Common myeloid progenitor, CD34-positive (primary cell): ENCODE measurements around the gene ITM2B.

Source experiments
- CTCF ChIA-PET: fragments of 350-600 bp; sonication (Branson Sonifier 250); formaldehyde crosslinking; loops from one replicate; lab custom pipeline; 2021; ENCODE audit warnings: antibody characterized with exemption; lab: Charles Lee
- POLR2A ChIA-PET: fragments of 350-600 bp; sonication (Branson Sonifier 250); formaldehyde crosslinking; loops from one replicate; lab custom pipeline; 2021; ENCODE audit warnings: antibody characterized with exemption; lab: Charles Lee
- DNase-seq, 3 donors: peaks; one replicate each; pipeline versions ENCODE4 v3.0.0 to v3.0.0-alpha.2; 2013
- H3K27ac ChIP-seq, 2 experiments: 1 replicate in 1 of 2; 2 replicates in 1 of 2; pipeline ENCODE4 v1.7.0; 2013; ENCODE audit warnings: inconsistent platforms in 2 of 2, low read length in 2 of 2, mild to moderate bottlenecking in 2 of 2, low read depth in 1 of 2, moderate library complexity in 1 of 2; ENCODE audit not compliant: severe bottlenecking in 2 of 2, insufficient read depth in 1 of 2, poor library complexity in 1 of 2
- H3K27me3 ChIP-seq, 5 experiments: replicated peaks in 2 of 5; 1 replicate in 3 of 5; 2 replicates in 2 of 5; pipeline versions ENCODE4 v1.6.1 to v1.7.0; 2013; ENCODE audit warnings: low read length in 4 of 5, mild to moderate bottlenecking in 2 of 5, moderate library complexity in 2 of 5, inconsistent platforms in 1 of 5; ENCODE audit not compliant: insufficient read depth in 5 of 5, control insufficient read depth in 4 of 5
- H3K36me3 ChIP-seq, 4 experiments: 1 replicate in 2 of 4; 2 replicates in 2 of 4; pipeline versions ENCODE4 v1.6.1 to v1.7.0; 2013; ENCODE audit warnings: low read length in 3 of 4, control low read depth in 1 of 4, mild to moderate bottlenecking in 1 of 4; ENCODE audit not compliant: control insufficient read depth in 4 of 4, insufficient read depth in 4 of 4
- H3K4me1 ChIP-seq, 4 experiments: 1 replicate in 3 of 4; 2 replicates in 1 of 4; pipeline versions ENCODE4 v1.6.1 to v1.7.1; 2013; ENCODE audit warnings: low read length in 3 of 4, mild to moderate bottlenecking in 3 of 4, control low read depth in 1 of 4, inconsistent platforms in 1 of 4, moderate library complexity in 1 of 4; ENCODE audit not compliant: control insufficient read depth in 4 of 4, insufficient read depth in 4 of 4; ENCODE audit errors: control extremely low read depth in 1 of 4
- H3K4me3 ChIP-seq, 7 experiments: 1 replicate in 4 of 7; 2 replicates in 3 of 7; pipeline versions ENCODE4 v1.5.1 to v1.7.0; 2013; ENCODE audit warnings: mild to moderate bottlenecking in 7 of 7, low read length in 6 of 7, moderate library complexity in 6 of 7, inconsistent platforms in 2 of 7, low read depth in 2 of 7, control low read depth in 1 of 7; ENCODE audit not compliant: insufficient read depth in 4 of 7, control insufficient read depth in 1 of 7; ENCODE audit errors: extremely low read depth in 1 of 7
- H3K9me3 ChIP-seq, 5 experiments: 1 replicate in 4 of 5; 2 replicates in 1 of 5; pipeline versions ENCODE4 v1.6.1 to v1.7.1; 2013; ENCODE audit warnings: low read length in 4 of 5, mild to moderate bottlenecking in 2 of 5, inconsistent platforms in 1 of 5, low read depth in 1 of 5, moderate library complexity in 1 of 5; ENCODE audit not compliant: control insufficient read depth in 4 of 5, insufficient read depth in 2 of 5; ENCODE audit errors: control extremely low read depth in 1 of 5
- WGBS: methylation state at CpG from one replicate; pipeline ENCODE4 v1.1.5; 2013; ENCODE audit not compliant: insufficient coverage; 5-methylcytosine and 5-hydroxymethylcytosine counted together

Gene ITM2B

GRCh38 chr13:48253849-48254248 is 20.8 kb downstream of the ITM2B start:
- Histone ChIP-seq H3K27ac (no peak overlapping the region), H3K36me3 (peaks cover 15 to 49% (median 38%) of the 10 kb centered on the region in 4 experiments), H3K27me3 (no peaks in the 10 kb centered on the region), H3K4me1 (no peaks in the 10 kb centered on the region), H3K4me3 (no peak overlapping the region), H3K9me3 (no peaks in the 10 kb centered on the region)
- ChIA-PET POLR2A (no interaction called here), CTCF (interaction anchor here (1.0 kb wide), 1 partner anchor 136 kb away, joined by 3 read pairs; no protein-coding TSS in a partner anchor)
- no CpG with 5 or more reads among the region's 2 CpGs for WGBS
- no peak for DNase-seq

- no peak for DNase-seq
- CTCF ChIA-PET, result interaction anchor here (1.2 kb wide), 1 partner anchor 35 kb away, joined by 3 read pairs; no protein-coding TSS in a partner anchor
- WGBS, result 88% methylated on average over 12 of the region's 13 CpGs
- POLR2A ChIA-PET, result no interaction called here
- peaks cover 23 to 61% (median 42%) of the 10 kb centered on the region in 4 experiments for H3K36me3 ChIP-seq
- no peaks in the 10 kb centered on the region for H3K27me3 ChIP-seq
- no peak overlapping the region for H3K27ac ChIP-seq
- H3K4me1 ChIP-seq, result no peaks in the 10 kb centered on the region
- no peak overlapping the region for H3K4me3 ChIP-seq
- no peaks in the 10 kb centered on the region for H3K9me3 ChIP-seq
Measured at GRCh38 chr13:48255090-48255489, 22.1 kb downstream of the ITM2B start.

GRCh38 chr13:48255954-48256353 is 22.9 kb downstream of the ITM2B start:
- Histone ChIP-seq H3K27ac (no peak overlapping the region), H3K36me3 (peaks cover 23 to 68% (median 46%) of the 10 kb centered on the region in 4 experiments)
- CTCF ChIA-PET, result interaction anchor here (1.1 to 1.2 kb wide), 2 partner anchors 28 to 34 kb away, joined by 3 read pairs; no protein-coding TSS in a partner anchor

GRCh38 chr13:48258002-48258401 is 25.0 kb downstream of the ITM2B start:
- no peaks in the 10 kb centered on the region for H3K9me3 ChIP-seq
- CTCF ChIA-PET, result no interaction called here
- no peaks in the 10 kb centered on the region for H3K4me1 ChIP-seq
- peaks cover 27 to 86% (median 57%) of the 10 kb centered on the region in 4 experiments for H3K36me3 ChIP-seq
- H3K4me3 ChIP-seq, result no peak overlapping the region
- H3K27me3 ChIP-seq, result no peaks in the 10 kb centered on the region
- POLR2A ChIA-PET, result no interaction called here
- no peak for DNase-seq
- no peak overlapping the region for H3K27ac ChIP-seq

More at GRCh38 chr13:48255954-48256353, 22.9 kb downstream of the ITM2B start:
- Histone ChIP-seq H3K9me3 (no peaks in the 10 kb centered on the region), H3K4me1 (no peaks in the 10 kb centered on the region), H3K4me3 (no peak overlapping the region), H3K27me3 (no peaks in the 10 kb centered on the region)
- no CpG with 5 or more reads among the region's 1 CpG for WGBS
- POLR2A ChIA-PET, result interaction anchor here (1.0 kb wide), 1 partner anchor 11 kb away, joined by 3 read pairs; no protein-coding TSS in a partner anchor
- DNase-seq, result no peak

GRCh38 chr13:48258430-48258829 is 25.4 kb downstream of the ITM2B start:
- POLR2A ChIA-PET, result no interaction called here
- H3K4me1 ChIP-seq, result no peaks in the 10 kb centered on the region
- peaks cover 31 to 90% (median 60%) of the 10 kb centered on the region in 4 experiments for H3K36me3 ChIP-seq
- CTCF ChIA-PET, result no interaction called here
- H3K27me3 ChIP-seq, result no peaks in the 10 kb centered on the region
- H3K9me3 ChIP-seq, result no peaks in the 10 kb centered on the region
- no peak for DNase-seq
- H3K4me3 ChIP-seq, result no peak overlapping the region
- no peak overlapping the region for H3K27ac ChIP-seq
- no CpG with 5 or more reads among the region's 3 CpGs for WGBS

GRCh38 chr13:48260970-48261369 is 28.0 kb downstream of the ITM2B start:
- Histone ChIP-seq H3K27ac (no peak overlapping the region), H3K27me3 (no peaks in the 10 kb centered on the region), H3K36me3 (peaks cover 23 to 79% (median 51%) of the 10 kb centered on the region in 4 experiments), H3K4me3 (no peak overlapping the region), H3K9me3 (no peaks in the 10 kb centered on the region), H3K4me1 (peaks cover 0 to 5% (median 3%) of the 10 kb centered on the region in 4 experiments)
- POLR2A ChIA-PET, result no interaction called here
- 100% methylated on average over 3 of the region's 4 CpGs for whole genome bisulfite sequencing
- CTCF ChIA-PET, result no interaction called here
- DNase-seq, result no peak

GRCh38 chr13:48263196-48263595 is 30.2 kb downstream of the ITM2B start:
- 100% methylated on average over 1 of the region's 1 CpG for WGBS
- peaks cover 0 to 5% (median 3%) of the 10 kb centered on the region in 4 experiments for H3K4me1 ChIP-seq
- H3K9me3 ChIP-seq, result no peaks in the 10 kb centered on the region
- DNase-seq, result no peak
- H3K4me3 ChIP-seq, result no peak overlapping the region
- H3K36me3 ChIP-seq, result peaks cover 21 to 59% (median 40%) of the 10 kb centered on the region in 4 experiments
- H3K27ac ChIP-seq, result no peak overlapping the region
- ChIA-PET POLR2A (no interaction called here), CTCF (interaction anchor here (2.4 kb wide), 1 partner anchor 21 kb away, joined by 8 read pairs; no protein-coding TSS in a partner anchor)
- no peaks in the 10 kb centered on the region for H3K27me3 ChIP-seq
